Suprapubic skin (tissue), 4 donors: ENCODE measurements around the gene SLC4A1. TPM values are rescaled to one million over a fixed set of nuclear protein-coding genes. Genes with fewer than 3 reads are reported as not detected.

Experiments used
- DNase-seq, 2 donors: peaks; one replicate each; pipeline ENCODE4 v3.0.0-alpha.2; 2019; ENCODE audit warnings: low spot score in 2 of 2
- H3K27ac ChIP-seq: fragments of 200-600 bp; sonication (generic); one replicate; pipeline ENCODE4 v1.5.1; 2019
- H3K27me3 ChIP-seq: fragments of 200-600 bp; sonication (generic); one replicate; pipeline ENCODE4 v1.5.1; 2019
- H3K36me3 ChIP-seq: fragments of 200-600 bp; sonication (generic); one replicate; pipeline ENCODE4 v1.5.1; 2019
- H3K4me1 ChIP-seq: fragments of 200-600 bp; sonication (generic); one replicate; pipeline ENCODE4 v1.5.1; 2019
- H3K4me3 ChIP-seq: fragments of 200-600 bp; sonication (generic); one replicate; pipeline ENCODE4 v1.5.1; 2019; ENCODE audit warnings: mild to moderate bottlenecking
- H3K9me3 ChIP-seq: fragments of 200-600 bp; sonication (generic); one replicate; pipeline ENCODE4 v1.5.1; 2019
- EP300 ChIP-seq: sonication (generic); formaldehyde crosslinking; IDR thresholded peaks from one replicate; pipeline ENCODE4 v1.6.1; 2017; ENCODE audit warnings: antibody characterized with exemption
- POLR2A ChIP-seq, 2 donors: fragments of 450-650 bp; IDR thresholded peaks; one replicate each; pipeline ENCODE4 v1.6.1; 2017; ENCODE audit warnings: antibody characterized with exemption in 2 of 2, mild to moderate bottlenecking in 2 of 2, moderate library complexity in 2 of 2
- POLR2AphosphoS5 ChIP-seq, 3 donors: sonication (generic); formaldehyde crosslinking; IDR thresholded peaks; one replicate each; pipeline ENCODE4 v1.6.1; 2017; ENCODE audit warnings: antibody characterized with exemption in 3 of 3
- whole genome bisulfite sequencing: methylation state at CpG from one replicate; pipeline ENCODE4 v1.1.5; 2018; 5-methylcytosine and 5-hydroxymethylcytosine counted together
- total RNA-seq, 4 donors: library from RNA; depleted of rRNA; stranded (reverse); fragments of >200 nt; gene quantifications; one replicate each; pipeline ENCODE4 v1.1.0, GENCODE V29; 2016
- TF ChIP-seq, protein P1 (sequence below), 2 donors: fragments of 200-600 bp in 1 of 2; fragments of 450-650 bp in 1 of 2; sonication (generic) in 1 of 2; IDR thresholded peaks; one replicate each; pipeline ENCODE4 v1.5.1; 2016 to 2019; ENCODE audit warnings: antibody characterized with exemption in 2 of 2, mild to moderate bottlenecking in 1 of 2, moderate library complexity in 1 of 2

Gene SLC4A1
- total RNA-seq, 4 donors from 2014 or later: 0.08 to 0.17 (median 0.10) TPM; not detected in 1

DNA sequence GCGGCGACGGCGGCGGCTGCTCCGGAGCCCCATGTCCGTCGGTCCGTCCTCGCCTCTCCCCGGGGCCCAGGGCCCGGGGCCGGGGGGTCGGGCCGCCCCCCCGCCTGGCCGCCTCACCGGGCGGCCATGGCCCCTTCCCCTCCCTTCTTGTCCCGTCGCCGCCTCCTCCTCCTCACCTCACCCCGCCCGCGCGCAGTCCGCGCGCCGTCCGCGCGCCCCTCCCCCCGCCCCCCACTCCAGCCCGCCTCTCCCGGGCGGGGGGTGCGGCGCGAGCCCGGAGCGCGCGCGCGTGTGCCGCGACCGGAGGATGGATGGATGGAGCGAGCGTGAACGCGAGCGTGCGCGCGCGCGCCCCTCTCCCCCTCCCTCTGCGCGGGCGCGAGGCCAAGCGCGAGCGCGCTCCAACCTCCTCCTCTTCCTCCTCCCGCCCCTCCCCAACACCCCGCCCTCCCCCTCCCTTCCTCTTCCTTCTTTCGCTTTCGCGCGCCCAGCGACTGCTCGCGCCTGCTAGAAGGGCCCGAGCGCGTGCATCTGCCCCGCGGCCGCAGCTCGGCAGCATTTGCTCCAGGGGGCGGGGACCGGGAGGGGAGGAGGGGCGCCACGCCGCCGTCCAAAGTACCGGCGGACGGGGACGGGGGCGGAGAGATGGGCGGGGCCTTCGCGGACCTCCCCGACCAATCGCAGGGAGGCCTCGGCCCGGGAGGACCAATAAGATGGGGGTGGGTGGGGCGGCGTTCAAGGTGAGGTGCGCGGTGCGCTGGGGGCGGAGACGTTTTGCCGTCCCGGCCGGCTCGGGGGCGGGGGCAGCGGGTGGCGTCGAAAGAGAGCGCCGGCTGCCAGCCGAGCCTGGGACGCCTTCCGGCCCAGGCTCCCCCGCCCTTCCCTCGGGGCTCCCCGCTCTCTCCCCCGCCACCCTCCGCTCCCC is 68.1 kb downstream of the SLC4A1 start, which contains the start of gene ATXN7L3:
TSS of gene ATXN7L3 (minus strand) at position 332 of the 925 bp plus-strand sequence. CDS start 1,814 bp downstream, outside the sequence.
- peaks cover 24% of the 10 kb centered on the region for H3K36me3 ChIP-seq
- peaks cover 48% of the 10 kb centered on the region for H3K4me1 ChIP-seq
- H3K27me3 ChIP-seq: no peaks in the 10 kb centered on the region
- peak within 1 kb of the TSS; percentile 99 for H3K27ac ChIP-seq
- peak within 1 kb of the TSS; percentile 94 for H3K4me3 ChIP-seq
- WGBS: no CpG with 5 or more reads among the region's 126 CpGs
- peak; percentile 99 to 100 for DNase-seq
- TF ChIP-seq EP300 (no peak), POLR2AphosphoS5 (IDR thresholded peaks at IDR 0.05) (peak in 1 of 3 donors; percentile 20)
- no peaks in the 10 kb centered on the region for H3K9me3 ChIP-seq

DNA sequence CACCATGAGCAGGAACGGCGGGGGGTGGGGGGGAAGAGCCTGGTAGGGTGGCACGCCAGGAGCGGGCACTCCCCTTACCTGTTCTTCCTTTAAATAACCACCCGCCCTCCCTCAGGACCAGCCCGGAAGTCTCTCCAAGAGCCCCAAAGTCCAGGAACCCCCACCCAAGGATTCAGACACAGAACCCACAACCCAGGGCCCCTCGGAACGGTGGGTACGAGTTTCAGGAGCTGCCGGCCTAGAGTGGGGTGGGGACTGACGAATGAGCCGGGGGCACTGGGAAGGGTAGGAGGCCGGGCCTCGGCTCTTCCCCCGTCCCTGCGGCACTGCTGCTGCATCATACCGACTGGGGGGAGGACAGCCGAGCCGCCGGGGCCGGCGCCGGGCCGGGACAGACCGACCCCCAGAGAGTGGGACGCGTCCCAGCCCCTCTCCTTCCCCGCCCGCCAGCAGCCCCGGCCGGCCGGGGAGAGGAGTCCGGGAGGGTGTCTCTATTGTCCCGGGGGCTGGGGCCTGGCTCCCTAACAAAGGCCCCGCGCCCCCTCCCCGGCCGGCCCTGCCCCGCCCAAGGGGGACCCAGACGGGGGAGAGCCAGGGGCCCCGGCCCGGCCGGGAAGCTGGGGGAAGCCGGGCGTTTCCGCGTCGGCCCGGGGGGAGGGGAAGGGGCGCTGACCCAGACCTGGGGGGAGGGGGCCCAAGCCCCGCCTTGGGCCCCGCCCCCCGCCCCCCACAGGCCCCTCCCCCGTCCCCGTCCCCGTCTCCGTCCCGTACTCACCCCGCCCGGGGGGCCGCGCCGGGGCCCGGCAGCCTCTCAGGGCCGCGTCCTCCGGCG is 69.0 kb downstream of the SLC4A1 start:
- peak overlapping the region; percentile 94 for H3K4me3 ChIP-seq
- peak overlapping the region; percentile 99 for H3K27ac ChIP-seq
- no peaks in the 10 kb centered on the region for H3K9me3 ChIP-seq
- peaks cover 40% of the 10 kb centered on the region for H3K4me1 ChIP-seq
- peaks cover 33% of the 10 kb centered on the region for H3K36me3 ChIP-seq
- TF ChIP-seq EP300: no peak
- TF ChIP-seq, protein P1, sequence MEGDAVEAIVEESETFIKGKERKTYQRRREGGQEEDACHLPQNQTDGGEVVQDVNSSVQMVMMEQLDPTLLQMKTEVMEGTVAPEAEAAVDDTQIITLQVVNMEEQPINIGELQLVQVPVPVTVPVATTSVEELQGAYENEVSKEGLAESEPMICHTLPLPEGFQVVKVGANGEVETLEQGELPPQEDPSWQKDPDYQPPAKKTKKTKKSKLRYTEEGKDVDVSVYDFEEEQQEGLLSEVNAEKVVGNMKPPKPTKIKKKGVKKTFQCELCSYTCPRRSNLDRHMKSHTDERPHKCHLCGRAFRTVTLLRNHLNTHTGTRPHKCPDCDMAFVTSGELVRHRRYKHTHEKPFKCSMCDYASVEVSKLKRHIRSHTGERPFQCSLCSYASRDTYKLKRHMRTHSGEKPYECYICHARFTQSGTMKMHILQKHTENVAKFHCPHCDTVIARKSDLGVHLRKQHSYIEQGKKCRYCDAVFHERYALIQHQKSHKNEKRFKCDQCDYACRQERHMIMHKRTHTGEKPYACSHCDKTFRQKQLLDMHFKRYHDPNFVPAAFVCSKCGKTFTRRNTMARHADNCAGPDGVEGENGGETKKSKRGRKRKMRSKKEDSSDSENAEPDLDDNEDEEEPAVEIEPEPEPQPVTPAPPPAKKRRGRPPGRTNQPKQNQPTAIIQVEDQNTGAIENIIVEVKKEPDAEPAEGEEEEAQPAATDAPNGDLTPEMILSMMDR (IDR thresholded peaks at IDR 0.05): no peak
- no peak for TF ChIP-seq POLR2AphosphoS5 (IDR thresholded peaks at IDR 0.05)
- TF ChIP-seq POLR2A (IDR thresholded peaks at IDR 0.05): no peak
- H3K27me3 ChIP-seq: no peaks in the 10 kb centered on the region
- WGBS: 2% methylated on average over 9 of the region's 68 CpGs
- DNase-seq: peak in 1 of 2 donors; percentile 82

Other genes with a start within 250 kb of the SLC4A1 start
- 10 to 100 TPM; 27.8 to 44.6 (median 33.3) TPM for gene LSM12, start 201.5 kb downstream of the SLC4A1 start, total RNA-seq
- gene G6PC3, start 197.4 kb downstream of the SLC4A1 start, total RNA-seq: 10 to 100 TPM; 12.7 to 20.4 (median 15.4) TPM
- gene HDAC5, start 144.5 kb downstream of the SLC4A1 start, total RNA-seq: 100 to 1,000 TPM; 135 to 197 (median 168) TPM
- gene HROB, start 126.2 kb downstream of the SLC4A1 start, total RNA-seq: 1 to 10 TPM; 1.6 to 3.7 (median 2.4) TPM
- gene ASB16, start 97.4 kb downstream of the SLC4A1 start, total RNA-seq: not detected
- gene TMUB2, start 81.2 kb downstream of the SLC4A1 start, total RNA-seq: 10 to 100 TPM; 31.5 to 48.8 (median 36.1) TPM
- gene ATXN7L3, start 68.3 kb downstream of the SLC4A1 start, total RNA-seq: 10 to 100 TPM; 44.1 to 75.0 (median 67.3) TPM
- gene UBTF, start 48.5 kb downstream of the SLC4A1 start, total RNA-seq: 100 to 1,000 TPM in 1 of 4 donors, 10 to 100 TPM in 3; 54.8 to 102 (median 71.8) TPM
- gene RUNDC3A, start 40.5 kb upstream of the SLC4A1 start, total RNA-seq: 10 to 100 TPM; 12.6 to 22.0 (median 14.7) TPM
- gene SLC25A39, start 56.7 kb upstream of the SLC4A1 start, total RNA-seq: 100 to 1,000 TPM in 3 of 4 donors, 10 to 100 TPM in 1; 94.9 to 132 (median 111) TPM
- 100 to 1,000 TPM; 294 to 451 (median 340) TPM for gene GRN, start 77.2 kb upstream of the SLC4A1 start, total RNA-seq
- gene FAM171A2, start 95.7 kb upstream of the SLC4A1 start, total RNA-seq: 1 to 10 TPM; 1.2 to 2.6 (median 1.5) TPM
- gene ITGA2B, start 121.5 kb upstream of the SLC4A1 start, total RNA-seq: under 1 TPM in 2 of 4 donors, not detected in 2; 0.45 to 0.48 TPM
- gene GPATCH8, start 235.3 kb upstream of the SLC4A1 start, total RNA-seq: 10 to 100 TPM; 31.3 to 63.9 (median 43.4) TPM